Measurements from ENCODE around the gene KBTBD13.
A peak's percentile ranks its signal among the peaks of the same experiment; 100 is the strongest.

GRCh38 chr15:65028921-65029735 lies 47.4 kb upstream of the KBTBD13 start, which contains the start of gene MTFMT:
- TF ChIP-seq CTCF (IDR thresholded peaks at IDR 0.05) (peak in 3 of 6 experiments; percentile 8 to 22 (median 18)), POLR2A (IDR thresholded peaks at IDR 0.05) (peak; percentile 79 to 87)

Data from Peyer's patch (tissue), 4 donors.